ENCODE results near the gene BICDL2. TPM values are rescaled to one million over a fixed set of nuclear protein-coding genes. Genes with fewer than 3 reads are reported as not detected.

The BICDL2 gene
- total and polyA plus RNA-seq, 3 donors from 2014 or later, result 0.29 to 1.3 (median 0.37) TPM

- no peaks in the 10 kb centered on the region for H3K9me3 ChIP-seq
- H3K27me3 ChIP-seq, result no peaks in the 10 kb centered on the region
- H3K4me3 ChIP-seq, result no peak overlapping the region
- H3K27ac ChIP-seq, result no peak overlapping the region
- no peak for DNase-seq
- WGBS, 2 donors, result 91% methylated on average over 7 to 8 of the region's 8 CpGs
- H3K4me1 ChIP-seq, result no peaks in the 10 kb centered on the region
- intact Hi-C loops (cut with DNase I; ENCODE audit: low total_unique reads), result no loop called here
- no peaks in the 10 kb centered on the region for H3K36me3 ChIP-seq (ENCODE audit: low read depth, missing control alignments)
- TF ChIP-seq CTCF (IDR thresholded peaks at IDR 0.05), result no peak
- TF ChIP-seq POLR2A (IDR thresholded peaks at IDR 0.05), result no peak
Measured at GRCh38 chr16:3010510-3010909, 26.2 kb downstream of the BICDL2 start.

GRCh38 chr16:3009568-3010390 is 27.0 kb downstream of the BICDL2 start:
- no peak for TF ChIP-seq CTCF (IDR thresholded peaks at IDR 0.05)
- no peak for TF ChIP-seq POLR2A (IDR thresholded peaks at IDR 0.05)
- Histone ChIP-seq H3K36me3 (ENCODE audit: low read depth, missing control alignments) (no peaks in the 10 kb centered on the region), H3K4me3 (no peak overlapping the region), H3K27ac (no peak overlapping the region), H3K4me1 (peaks cover 3% of the 10 kb centered on the region), H3K9me3 (no peaks in the 10 kb centered on the region), H3K27me3 (no peaks in the 10 kb centered on the region)
- WGBS, 2 donors, result 58 to 72% methylated on average over 15 to 21 of the region's 21 CpGs
- DNase-seq, result no peak
- intact Hi-C loops (cut with DNase I; ENCODE audit: low total_unique reads), result no loop called here

GRCh38 chr16:3008690-3009037 is 28.1 kb downstream of the BICDL2 start:
- Histone ChIP-seq H3K27ac (no peak overlapping the region), H3K27me3 (no peaks in the 10 kb centered on the region), H3K36me3 (ENCODE audit: low read depth, missing control alignments) (no peaks in the 10 kb centered on the region), H3K4me3 (no peak overlapping the region), H3K4me1 (peaks cover 4% of the 10 kb centered on the region), H3K9me3 (no peaks in the 10 kb centered on the region)
- no peak for DNase-seq
- intact Hi-C loops (cut with DNase I; ENCODE audit: low total_unique reads), result no loop called here
- TF ChIP-seq POLR2A (IDR thresholded peaks at IDR 0.05), result no peak
- TF ChIP-seq CTCF (IDR thresholded peaks at IDR 0.05), result no peak
- WGBS, 2 donors, result 57 to 59% methylated on average over 4 of the region's 4 CpGs

- Histone ChIP-seq H3K27ac (no peak overlapping the region), H3K27me3 (no peaks in the 10 kb centered on the region), H3K4me3 (no peak overlapping the region), H3K9me3 (no peaks in the 10 kb centered on the region), H3K36me3 (ENCODE audit: low read depth, missing control alignments) (no peaks in the 10 kb centered on the region), H3K4me1 (peaks cover 4% of the 10 kb centered on the region)
- no peak for DNase-seq
- intact Hi-C loops (cut with DNase I; ENCODE audit: low total_unique reads), result no loop called here
- TF ChIP-seq CTCF (IDR thresholded peaks at IDR 0.05) (no peak), POLR2A (IDR thresholded peaks at IDR 0.05) (no peak)
- WGBS, 2 donors, result 43 to 55% methylated on average over 14 to 17 of the region's 17 CpGs
Measured at GRCh38 chr16:3007957-3008689, 28.6 kb downstream of the BICDL2 start.

All from testis (tissue), 3 donors.